Activated CD8-positive, alpha-beta memory T cell treated with anti-CD3 and anti-CD28 coated beads, Interleukin-2, amount 50 U/mL, for 1 hour (primary cell): ENCODE results near the gene IL17RD.
"Not testable (repeated sequence)": the region's sequence is repeated elsewhere in the genome, so short reads cannot be mapped to it uniquely, and the experiment has no call there.

ENCODE experiments used
- DNase-seq: peaks from one replicate; pipeline ENCODE4 v3.0.0-alpha.2; 2020; ENCODE audit errors: extremely low read depth

The IL17RD gene

GRCh38 chr3:57093489-57093888 lies 71.7 kb downstream of the IL17RD start:
- no peak for DNase-seq

GRCh38 chr3:57091521-57092273 lies 73.5 kb downstream of the IL17RD start:
- DNase-seq = no peak

- DNase-seq = no peak
Observed at GRCh38 chr3:57089043-57089442, 76.1 kb downstream of the IL17RD start.

GRCh38 chr3:57088503-57088902 lies 76.7 kb downstream of the IL17RD start:
- no peak for DNase-seq

- DNase-seq = no peak
Observed at GRCh38 chr3:57087361-57088092, 77.6 kb downstream of the IL17RD start.

DNA sequence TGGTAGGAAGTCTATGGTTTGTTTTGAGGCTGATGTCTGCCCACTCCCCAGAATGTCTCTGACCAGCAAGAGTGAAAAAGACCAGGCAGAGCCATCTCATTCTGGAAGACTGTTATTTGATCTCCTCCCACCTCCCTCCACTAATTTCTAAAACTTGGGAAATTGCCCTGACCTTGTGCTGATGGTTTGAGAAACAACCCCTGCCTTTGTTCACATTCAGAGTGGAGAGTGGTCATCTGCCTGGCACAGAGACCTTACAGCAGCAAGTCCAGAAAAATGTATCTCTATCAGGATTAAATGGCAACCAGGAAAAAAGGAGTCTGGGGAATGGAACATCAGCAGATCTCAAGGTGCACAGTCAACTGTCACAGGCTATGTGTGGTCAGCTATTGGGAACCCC lies 79.0 kb downstream of the IL17RD start:
- DNase-seq = no peak

GRCh38 chr3:57085211-57085610 lies 79.9 kb downstream of the IL17RD start:
- no peak for DNase-seq

GRCh38 chr3:57083266-57083995 lies 81.7 kb downstream of the IL17RD start:
- DNase-seq = not testable (repeated sequence)

GRCh38 chr3:57082481-57082880 lies 82.7 kb downstream of the IL17RD start:
- no peak for DNase-seq

GRCh38 chr3:57081173-57081572 lies 84.0 kb downstream of the IL17RD start:
- DNase-seq = no peak

DNA sequence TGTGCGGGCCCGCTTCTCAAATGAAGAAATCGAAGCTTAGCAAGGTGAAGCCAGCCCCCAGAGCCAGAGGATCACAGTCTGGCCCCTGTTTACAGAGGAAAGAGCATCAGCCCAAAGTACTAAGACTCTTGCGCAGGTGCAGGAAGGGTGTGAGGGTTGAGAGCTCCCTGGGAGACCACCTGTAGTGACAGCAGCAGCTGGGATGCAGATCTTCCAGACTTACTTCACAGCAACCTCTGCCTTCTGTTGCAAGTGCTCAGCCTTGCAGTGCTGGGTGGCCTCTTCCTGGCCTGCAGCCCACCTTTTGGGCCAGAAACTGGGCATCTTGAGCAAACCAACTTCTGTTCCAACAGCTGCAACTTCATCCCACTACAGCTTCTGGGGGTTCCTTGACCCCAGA lies 85.0 kb downstream of the IL17RD start:
- DNase-seq = no peak

- no peak for DNase-seq
Observed at GRCh38 chr3:57079474-57079831, 85.7 kb downstream of the IL17RD start.

DNA sequence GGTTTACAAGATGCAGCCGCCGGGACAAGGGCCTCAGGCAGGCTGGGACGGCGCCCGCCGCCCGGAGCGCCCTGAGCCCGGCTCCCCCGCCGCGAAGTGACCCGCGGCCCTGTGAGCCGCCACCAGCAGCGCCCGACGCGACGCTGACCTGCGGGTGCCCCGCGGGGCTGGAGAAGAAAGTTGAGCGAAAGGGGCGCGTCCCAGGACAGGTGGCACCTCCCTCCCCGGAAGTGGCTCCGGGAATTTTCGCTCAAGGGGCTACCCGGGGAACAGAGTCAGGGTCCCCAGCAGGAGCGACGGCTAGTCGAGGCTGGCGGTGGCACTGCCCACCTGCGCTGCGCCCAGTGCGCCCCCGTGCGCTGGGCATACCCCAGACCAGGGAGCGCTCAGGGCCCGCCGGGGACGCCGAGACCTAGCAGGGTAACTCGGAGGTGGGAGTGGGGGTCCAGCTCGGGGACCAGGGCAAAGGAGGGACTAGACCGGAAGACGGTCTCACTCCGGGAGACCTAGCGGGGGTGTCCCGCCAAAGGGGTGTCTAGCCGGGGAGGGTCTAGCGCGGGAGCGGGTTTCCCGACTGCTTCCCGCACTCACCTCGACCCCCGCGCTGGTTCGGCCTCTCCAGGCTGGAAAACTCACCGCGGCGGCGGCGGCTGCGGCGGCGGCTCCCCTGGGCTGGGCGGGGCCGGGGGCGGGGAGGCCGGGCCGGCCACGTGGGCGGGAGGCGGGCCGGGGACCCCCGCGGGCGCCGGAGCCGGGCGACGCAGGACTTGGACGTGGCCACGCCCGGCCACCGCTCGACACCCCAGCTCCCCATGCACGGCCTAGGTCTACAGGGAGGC lies 86.3 kb downstream of the IL17RD start:
- no peak for DNase-seq

GRCh38 chr3:57078344-57078634 lies 86.9 kb downstream of the IL17RD start:
- no peak for DNase-seq

- DNase-seq = no peak
Observed at GRCh38 chr3:57077630-57078343, 87.4 kb downstream of the IL17RD start.

DNA sequence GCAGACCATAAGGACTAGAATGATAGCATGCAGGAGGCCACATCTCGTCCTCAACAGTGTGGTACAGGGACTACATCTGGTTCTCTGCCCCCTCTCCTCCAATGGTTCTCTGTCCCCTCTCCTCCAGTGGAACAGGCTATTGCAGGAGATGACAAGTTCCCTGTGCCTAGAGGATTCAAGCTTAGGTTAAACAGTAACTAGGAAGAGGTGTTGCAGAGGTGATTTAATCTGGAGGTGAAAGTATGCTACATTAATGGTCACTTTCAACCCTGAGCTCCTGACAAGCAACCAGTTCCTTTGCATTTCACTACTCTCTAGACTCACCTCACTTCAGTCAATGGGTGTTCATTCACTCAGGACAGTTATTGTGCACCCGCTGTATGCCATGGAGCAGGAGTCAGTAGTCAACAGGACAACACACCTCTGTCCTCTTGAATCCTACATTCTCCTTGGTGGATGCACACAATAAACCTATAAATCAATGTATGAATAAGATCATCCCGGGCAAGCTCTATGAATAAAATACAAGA lies 88.7 kb downstream of the IL17RD start:
- DNase-seq = no peak

DNA sequence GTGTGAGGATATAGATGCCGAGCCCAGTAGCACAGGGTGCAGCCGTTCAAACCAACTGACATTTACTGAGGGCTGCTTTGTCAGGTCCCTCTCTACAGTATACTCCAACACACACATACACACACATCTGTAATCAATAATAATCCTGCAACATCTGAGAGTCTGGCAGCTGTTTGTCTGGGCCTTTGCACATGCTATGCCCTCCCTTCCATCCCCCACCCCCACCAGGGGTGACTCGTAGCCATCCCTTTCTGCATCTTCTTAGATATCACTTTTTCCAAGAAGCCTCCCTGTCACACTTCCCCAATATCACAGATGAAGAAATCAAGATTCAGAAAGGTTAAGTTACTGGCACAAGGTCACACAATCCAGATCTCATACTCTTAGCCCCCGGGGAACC lies 91.0 kb downstream of the IL17RD start:
- no peak for DNase-seq

DNA sequence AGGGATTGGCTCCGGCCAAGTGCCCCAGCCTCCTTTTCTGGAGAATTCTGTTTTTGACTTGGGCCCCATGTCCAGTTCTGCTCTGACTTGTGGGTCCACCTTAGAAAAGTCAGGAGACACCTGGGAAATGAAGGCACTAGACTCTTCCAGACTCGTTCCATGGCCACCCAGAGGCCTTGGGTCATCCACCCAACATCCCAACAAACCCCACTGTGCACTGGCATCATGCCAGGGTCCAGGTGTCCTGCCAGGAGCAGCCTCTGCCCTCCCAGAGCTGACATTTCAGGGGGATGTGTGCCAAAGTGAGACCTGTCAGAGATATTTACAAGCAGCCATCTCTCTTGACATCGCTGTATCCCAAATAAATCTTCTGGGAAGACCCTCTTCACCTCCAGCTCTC lies 91.5 kb downstream of the IL17RD start:
- DNase-seq = no peak

GRCh38 chr3:57069503-57069902 lies 95.7 kb downstream of the IL17RD start:
- no peak for DNase-seq

DNA sequence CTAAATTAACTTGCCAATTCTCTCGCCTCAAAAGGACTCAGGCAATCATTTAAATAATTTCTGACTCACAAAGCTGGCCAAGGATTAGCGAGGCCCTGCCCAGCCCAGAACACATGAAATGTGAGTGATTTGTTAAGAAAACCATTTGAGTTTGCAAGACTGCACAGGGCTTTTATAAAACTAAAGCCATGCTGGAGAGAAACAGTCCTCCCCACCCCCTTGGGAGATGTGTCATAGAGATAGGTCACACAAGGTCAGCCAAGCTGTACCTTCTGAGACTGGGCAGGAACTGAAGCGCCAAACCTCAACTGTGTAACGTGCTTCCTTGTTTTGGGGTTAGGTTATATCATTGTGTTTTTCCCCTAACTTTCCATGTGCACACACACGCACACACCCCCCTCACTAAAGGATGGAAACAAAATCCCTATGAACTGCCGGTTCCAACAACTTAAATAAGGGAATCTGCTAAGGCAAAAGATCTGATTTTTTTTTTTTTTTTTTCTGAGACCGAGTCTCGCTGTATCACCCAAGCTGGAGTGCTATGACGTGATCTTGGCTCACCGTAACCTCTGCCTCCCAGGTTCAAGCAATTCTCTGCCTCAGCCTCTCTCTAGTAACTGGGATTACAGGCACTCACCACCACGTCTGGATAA lies 96.6 kb downstream of the IL17RD start:
- no peak for DNase-seq

- DNase-seq = no peak
Observed at GRCh38 chr3:57066471-57066870, 98.7 kb downstream of the IL17RD start.
